Mesenchymal stem cell (in vitro differentiated cells and primary cell): ENCODE measurements around the gene PPP6R3.
A peak's percentile ranks its signal among the peaks of the same experiment; 100 is the strongest.

Experiments used
- DNase-seq: peaks from one replicate; pipeline ENCODE4 v3.0.0-alpha.2; 2013
- H2AFZ ChIP-seq: one replicate; pipeline ENCODE4 v1.6.1; 2013; ENCODE audit warnings: low read depth, mild to moderate bottlenecking, control low read depth, inconsistent platforms, low read length, moderate library complexity
- H2AK5ac ChIP-seq: 2 replicates; pipeline ENCODE4 v1.6.1; 2013; ENCODE audit warnings: low read length, moderate library complexity, mild to moderate bottlenecking, inconsistent platforms; ENCODE audit not compliant: severe bottlenecking
- H2BK120ac ChIP-seq: one replicate; pipeline ENCODE4 v1.6.1; 2013; ENCODE audit warnings: low read depth, mild to moderate bottlenecking, inconsistent platforms, low read length, moderate library complexity
- H2BK12ac ChIP-seq, 2 experiments: one replicate each; pipeline ENCODE4 v1.6.1; 2013; ENCODE audit warnings: inconsistent platforms in 2 of 2, low read length in 2 of 2, mild to moderate bottlenecking in 2 of 2, moderate library complexity in 2 of 2, control low read depth in 1 of 2
- H2BK15ac ChIP-seq: one replicate; pipeline ENCODE4 v1.6.1; 2013; ENCODE audit warnings: mild to moderate bottlenecking, low read depth, inconsistent platforms; ENCODE audit not compliant: poor library complexity, severe bottlenecking
- H2BK5ac ChIP-seq: 2 replicates; pipeline ENCODE4 v1.6.1; 2013; ENCODE audit warnings: low read depth, mild to moderate bottlenecking, low read length, control low read depth, inconsistent platforms; ENCODE audit not compliant: poor library complexity, severe bottlenecking
- H3K14ac ChIP-seq, 2 experiments: one replicate each; pipeline ENCODE4 v1.6.1; 2013; ENCODE audit warnings: inconsistent platforms in 2 of 2, low read length in 2 of 2, control low read depth in 1 of 2, mild to moderate bottlenecking in 1 of 2, moderate library complexity in 1 of 2
- H3K18ac ChIP-seq, 2 experiments: one replicate each; pipeline ENCODE4 v1.6.1; 2013; ENCODE audit warnings: inconsistent platforms in 2 of 2, low read length in 2 of 2, control low read depth in 1 of 2, low read depth in 1 of 2, mild to moderate bottlenecking in 1 of 2
- H3K23ac ChIP-seq, 2 experiments: one replicate each; pipeline ENCODE4 v1.6.1; 2013; ENCODE audit warnings: inconsistent platforms in 2 of 2, low read length in 2 of 2, mild to moderate bottlenecking in 2 of 2, moderate library complexity in 2 of 2, control low read depth in 1 of 2
- H3K27ac ChIP-seq: 2 replicates; pipeline ENCODE4 v1.5.1; 2013; ENCODE audit warnings: mild to moderate bottlenecking, moderate library complexity, low read length, control low read depth, inconsistent platforms; ENCODE audit not compliant: poor library complexity, severe bottlenecking
- H3K27me3 ChIP-seq, 2 experiments: 2 replicates each; pipeline versions ENCODE4 v1.6.1 to v1.7.0; 2013; ENCODE audit warnings: low read length in 2 of 2, mild to moderate bottlenecking in 2 of 2, moderate library complexity in 2 of 2, control low read depth in 1 of 2, inconsistent platforms in 1 of 2; ENCODE audit not compliant: control insufficient read depth in 1 of 2, insufficient read depth in 1 of 2
- H3K36me3 ChIP-seq, 2 experiments: 2 replicates each; pipeline versions ENCODE4 v1.6.1 to v1.7.0; 2013; ENCODE audit warnings: low read length in 2 of 2, control low read depth in 1 of 2, inconsistent platforms in 1 of 2, low read depth in 1 of 2, mild to moderate bottlenecking in 1 of 2; ENCODE audit not compliant: insufficient read depth in 2 of 2, control insufficient read depth in 1 of 2
- H3K4ac ChIP-seq, 2 experiments: one replicate each; pipeline ENCODE4 v1.6.1; 2013; ENCODE audit warnings: inconsistent platforms in 2 of 2, low read length in 2 of 2, mild to moderate bottlenecking in 2 of 2, moderate library complexity in 2 of 2, control low read depth in 1 of 2, low read depth in 1 of 2
- H3K4me1 ChIP-seq: 2 replicates; pipeline ENCODE4 v1.6.1; 2013; ENCODE audit warnings: low read depth, low read length, control low read depth; ENCODE audit not compliant: control insufficient read depth, insufficient read depth
- H3K4me2 ChIP-seq: 2 replicates; pipeline ENCODE4 v1.6.1; 2013; ENCODE audit warnings: low read length, mild to moderate bottlenecking, inconsistent platforms; ENCODE audit not compliant: poor library complexity, severe bottlenecking
- H3K4me3 ChIP-seq, 2 experiments: 2 replicates each; pipeline versions ENCODE4 v1.5.1 to v1.7.0; 2013; ENCODE audit warnings: low read length in 2 of 2, mild to moderate bottlenecking in 2 of 2, control low read depth in 1 of 2, low read depth in 1 of 2; ENCODE audit not compliant: insufficient read depth in 1 of 2
- H3K79me1 ChIP-seq: replicated peaks from 2 replicates; pipeline ENCODE4 v1.6.1; 2013; ENCODE audit warnings: mild to moderate bottlenecking, control low read depth, low read length, inconsistent platforms; ENCODE audit not compliant: poor library complexity, severe bottlenecking
- H3K9ac ChIP-seq: 2 replicates; pipeline ENCODE4 v1.7.0; 2013; ENCODE audit warnings: mild to moderate bottlenecking, low read length, moderate library complexity
- H3K9me3 ChIP-seq: 2 replicates; pipeline ENCODE4 v1.7.0; 2013; ENCODE audit warnings: mild to moderate bottlenecking, low read length; ENCODE audit not compliant: control insufficient read depth
- H4K8ac ChIP-seq: one replicate; pipeline ENCODE4 v1.6.1; 2013; ENCODE audit warnings: inconsistent platforms, mild to moderate bottlenecking, low read length, moderate library complexity
- H4K91ac ChIP-seq: one replicate; pipeline ENCODE4 v1.6.1; 2013; ENCODE audit warnings: mild to moderate bottlenecking, low read length, inconsistent platforms
- WGBS: methylation state at CpG from one replicate; pipeline ENCODE4 v1.1.7; 2013; ENCODE audit warnings: mixed read lengths; 5-methylcytosine and 5-hydroxymethylcytosine counted together

The PPP6R3 gene

DNA sequence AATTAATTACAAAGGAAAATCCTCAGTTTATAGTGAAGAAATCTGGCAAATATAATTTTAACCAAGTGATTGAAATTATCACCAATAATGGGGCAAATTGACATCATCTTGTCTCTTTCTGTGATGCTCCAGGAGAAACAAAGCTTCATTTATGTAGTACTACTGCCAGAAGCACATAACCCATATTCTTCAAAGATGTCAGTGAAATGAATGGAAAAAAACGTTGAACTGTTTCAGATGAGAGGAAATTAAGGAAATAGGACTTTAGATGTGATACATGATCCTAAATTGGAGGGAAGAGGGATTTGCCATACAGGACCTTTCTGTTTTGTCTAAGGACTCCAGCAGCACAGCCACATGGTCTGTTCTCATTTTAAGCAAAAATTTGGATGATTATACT, 57.6 kb downstream of the PPP6R3 start:
- no peak overlapping the region for H3K4ac ChIP-seq
- no peak overlapping the region for H2BK120ac ChIP-seq
- H3K18ac ChIP-seq: no peak overlapping the region
- H3K27ac ChIP-seq: no peak overlapping the region
- H4K8ac ChIP-seq: no peak overlapping the region
- H3K23ac ChIP-seq: no peak overlapping the region
- no peak for DNase-seq
- no peak overlapping the region for H3K14ac ChIP-seq
- H2BK15ac ChIP-seq: no peak overlapping the region
- no peak overlapping the region for H3K4me2 ChIP-seq
- H2BK5ac ChIP-seq: no peak overlapping the region
- no peaks in the 10 kb centered on the region for H3K4me1 ChIP-seq
- H3K27me3 ChIP-seq: no peaks in the 10 kb centered on the region
- no peak overlapping the region for H3K9ac ChIP-seq
- H3K36me3 ChIP-seq: peaks cover 9 to 69% of the 10 kb centered on the region in 2 experiments
- no peak overlapping the region for H2BK12ac ChIP-seq
- WGBS: 93% methylated on average over 1 of the region's 1 CpG
- H3K9me3 ChIP-seq: no peaks in the 10 kb centered on the region
- no peak overlapping the region for H2AFZ ChIP-seq
- H4K91ac ChIP-seq: no peak overlapping the region
- H2AK5ac ChIP-seq: no peak overlapping the region
- no peak overlapping the region for H3K4me3 ChIP-seq
- H3K79me1 ChIP-seq: peaks cover 24% of the 10 kb centered on the region

- no peak overlapping the region for H3K14ac ChIP-seq
- no peak overlapping the region for H2BK120ac ChIP-seq
- no peaks in the 10 kb centered on the region for H3K9me3 ChIP-seq
- no peak overlapping the region for H3K9ac ChIP-seq
- no peak overlapping the region for H4K8ac ChIP-seq
- H4K91ac ChIP-seq: no peak overlapping the region
- H2AFZ ChIP-seq: no peak overlapping the region
- H3K27me3 ChIP-seq: no peaks in the 10 kb centered on the region
- no peak overlapping the region for H2AK5ac ChIP-seq
- peaks cover 33% of the 10 kb centered on the region for H3K79me1 ChIP-seq
- H3K23ac ChIP-seq: no peak overlapping the region
- H3K27ac ChIP-seq: no peak overlapping the region
- H3K4ac ChIP-seq: no peak overlapping the region
- H3K18ac ChIP-seq: no peak overlapping the region
- H3K36me3 ChIP-seq: peaks cover 16 to 72% of the 10 kb centered on the region in 2 experiments
- H3K4me2 ChIP-seq: no peak overlapping the region
- H2BK15ac ChIP-seq: no peak overlapping the region
- no peak overlapping the region for H2BK5ac ChIP-seq
- peaks cover 7% of the 10 kb centered on the region for H3K4me1 ChIP-seq
- H2BK12ac ChIP-seq: no peak overlapping the region
- no peak for DNase-seq
- no peak overlapping the region for H3K4me3 ChIP-seq
- WGBS: 90% methylated on average over 2 of the region's 4 CpGs
Observed at GRCh38 chr11:68521969-68522652, 61.6 kb downstream of the PPP6R3 start.

DNA sequence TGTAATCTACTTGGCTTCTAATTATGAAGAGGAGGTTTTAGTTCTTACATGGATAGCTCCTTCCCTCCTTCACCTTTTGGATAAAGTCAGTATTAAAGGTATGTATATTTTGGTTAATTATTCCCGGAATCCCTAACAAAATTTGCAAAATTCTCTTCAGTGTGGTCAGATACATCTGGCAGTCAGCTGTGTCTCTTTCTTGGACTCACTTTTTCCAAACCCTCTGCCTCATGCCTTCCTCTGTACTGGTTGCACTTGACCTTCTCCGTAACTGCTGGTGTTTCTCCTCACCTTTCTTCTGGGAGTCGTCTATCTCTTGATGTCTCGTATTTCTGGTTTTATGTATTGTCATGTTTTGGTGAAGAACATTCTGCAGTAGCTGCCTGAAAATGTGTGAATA, 62.5 kb downstream of the PPP6R3 start:
- H3K27ac ChIP-seq: no peak overlapping the region
- no peaks in the 10 kb centered on the region for H3K27me3 ChIP-seq
- H4K91ac ChIP-seq: no peak overlapping the region
- H2BK12ac ChIP-seq: no peak overlapping the region
- no peaks in the 10 kb centered on the region for H3K9me3 ChIP-seq
- peaks cover 39% of the 10 kb centered on the region for H3K79me1 ChIP-seq
- no peak overlapping the region for H2BK5ac ChIP-seq
- WGBS: 82% methylated on average over 4 of the region's 4 CpGs
- DNase-seq: no peak
- no peak overlapping the region for H3K14ac ChIP-seq
- H3K18ac ChIP-seq: no peak overlapping the region
- H3K4me1 ChIP-seq: peaks cover 9% of the 10 kb centered on the region
- H3K23ac ChIP-seq: peak overlapping the region in 1 of 2 experiments; percentile 73
- H3K4me2 ChIP-seq: no peak overlapping the region
- H2AFZ ChIP-seq: no peak overlapping the region
- no peak overlapping the region for H2AK5ac ChIP-seq
- H3K4ac ChIP-seq: no peak overlapping the region
- H3K4me3 ChIP-seq: no peak overlapping the region
- H3K9ac ChIP-seq: no peak overlapping the region
- no peak overlapping the region for H2BK120ac ChIP-seq
- no peak overlapping the region for H4K8ac ChIP-seq
- no peak overlapping the region for H2BK15ac ChIP-seq
- peaks cover 20 to 79% of the 10 kb centered on the region in 2 experiments for H3K36me3 ChIP-seq

DNA sequence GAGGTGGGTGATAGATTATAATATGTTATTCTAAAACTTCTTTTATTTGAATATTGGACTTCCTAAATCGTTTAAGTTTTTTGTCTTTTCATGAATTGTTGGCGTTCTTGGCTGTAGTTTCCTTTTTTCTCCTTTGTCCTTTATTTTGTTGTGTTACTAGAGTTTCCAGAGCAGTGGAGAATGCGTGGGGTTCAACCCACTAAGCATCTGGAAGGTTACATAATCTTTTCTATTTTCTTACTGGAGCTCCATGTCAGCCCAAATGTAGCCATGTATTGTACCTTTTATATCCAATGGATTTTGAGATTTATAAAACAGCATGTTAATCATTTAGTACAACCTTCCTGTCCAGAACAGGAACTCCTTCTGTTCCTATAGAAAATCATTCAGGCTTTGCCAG, 63.2 kb downstream of the PPP6R3 start:
- 100% methylated on average over 2 of the region's 3 CpGs for WGBS

More for the DNA sequence above, 63.2 kb downstream of the PPP6R3 start:
- no peak overlapping the region for H3K9ac ChIP-seq
- no peak overlapping the region for H3K4ac ChIP-seq
- H2BK120ac ChIP-seq: no peak overlapping the region
- H3K27me3 ChIP-seq: no peaks in the 10 kb centered on the region
- H2BK15ac ChIP-seq: no peak overlapping the region
- no peak overlapping the region for H4K91ac ChIP-seq
- H2AK5ac ChIP-seq: no peak overlapping the region
- H3K79me1 ChIP-seq: peaks cover 39% of the 10 kb centered on the region
- H3K4me1 ChIP-seq: peaks cover 11% of the 10 kb centered on the region
- H3K23ac ChIP-seq: no peak overlapping the region
- H3K9me3 ChIP-seq: no peaks in the 10 kb centered on the region
- no peak overlapping the region for H3K4me2 ChIP-seq
- no peak overlapping the region for H3K27ac ChIP-seq
- no peak overlapping the region for H2AFZ ChIP-seq
- H2BK12ac ChIP-seq: no peak overlapping the region
- DNase-seq: no peak
- H3K18ac ChIP-seq: no peak overlapping the region
- no peak overlapping the region for H3K4me3 ChIP-seq
- no peak overlapping the region for H3K14ac ChIP-seq
- H3K36me3 ChIP-seq: peaks cover 20 to 85% of the 10 kb centered on the region in 2 experiments
- H4K8ac ChIP-seq: no peak overlapping the region
- no peak overlapping the region for H2BK5ac ChIP-seq
